B cell (primary cell): Measurements from ENCODE around the gene MAGI2. TPM values are rescaled to one million over a fixed set of nuclear protein-coding genes. Genes with fewer than 3 reads are reported as not detected.

Experiments
- ATAC-seq: fragments of 200-7000 bp; cut with Tn5 transposase; one replicate; pipeline ENCODE4 v1.10.0; 2021; ENCODE audit warnings: low read depth, mild to moderate bottlenecking, moderate number of reproducible peaks, moderate library complexity
- CTCF ChIA-PET: fragments of 350-600 bp; sonication (Branson Sonifier 250); formaldehyde crosslinking; loops from one replicate; lab custom pipeline; 2021; ENCODE audit warnings: antibody characterized with exemption, inconsistent platforms; lab: Charles Lee
- POLR2A ChIA-PET: fragments of 350-600 bp; sonication (Branson Sonifier 250); formaldehyde crosslinking; loops from one replicate; lab custom pipeline; 2021; ENCODE audit warnings: antibody characterized with exemption; lab: Charles Lee
- DNase-seq: peaks from one replicate; pipeline ENCODE4 v3.0.0; 2013
- H2AFZ ChIP-seq: 2 replicates; pipeline ENCODE4 v1.6.1; 2012; ENCODE audit warnings: mild to moderate bottlenecking, low read depth, low read length; ENCODE audit not compliant: insufficient read depth, poor library complexity, severe bottlenecking
- H3K27ac ChIP-seq, 2 donors: 1 replicate in 1 of 2; 2 replicates in 1 of 2; pipeline ENCODE4 v1.5.1; 2012 to 2013; ENCODE audit warnings: low read length in 2 of 2, mild to moderate bottlenecking in 2 of 2, moderate library complexity in 1 of 2
- H3K27me3 ChIP-seq, 4 experiments: fragments of 200-600 bp in 1 of 4; sonication (generic) in 1 of 4; replicated peaks in 1 of 4; 1 replicate in 2 of 4; 2 replicates in 2 of 4; pipeline versions ENCODE4 v1.6.1 to v1.7.0; 2013 to 2016; ENCODE audit warnings: low read length in 3 of 4, mild to moderate bottlenecking in 2 of 4, mixed read lengths in 1 of 4, moderate library complexity in 1 of 4; ENCODE audit not compliant: insufficient read depth in 4 of 4, control insufficient read depth in 3 of 4; ENCODE audit errors: control extremely low read depth in 1 of 4
- H3K36me3 ChIP-seq, 2 experiments: replicated peaks in 1 of 2; 1 replicate in 1 of 2; 2 replicates in 1 of 2; pipeline versions ENCODE4 v1.6.1 to v1.7.1; 2013; ENCODE audit warnings: low read length in 1 of 2; ENCODE audit not compliant: insufficient read depth in 2 of 2, control insufficient read depth in 1 of 2; ENCODE audit errors: control extremely low read depth in 1 of 2, extremely low read depth in 1 of 2
- H3K4me1 ChIP-seq, 2 donors: fragments of 200-600 bp in 1 of 2; sonication (generic) in 1 of 2; 1 replicate in 1 of 2; 2 replicates in 1 of 2; pipeline versions ENCODE4 v1.5.1 to v1.6.1; 2013 to 2017; ENCODE audit warnings: low read length in 2 of 2; ENCODE audit not compliant: control insufficient read depth in 2 of 2, insufficient read depth in 2 of 2
- H3K4me2 ChIP-seq: replicated peaks from 2 replicates; pipeline ENCODE3; 2012; ENCODE audit warnings: mild to moderate bottlenecking, low read depth, low read length; ENCODE audit not compliant: poor library complexity, severe bottlenecking
- H3K4me3 ChIP-seq, 5 experiments: fragments of 200-600 bp in 1 of 5; sonication (generic) in 1 of 5; 1 replicate in 3 of 5; 2 replicates in 2 of 5; pipeline versions ENCODE4 v1.5.1 to v1.7.0; 2011 to 2016; ENCODE audit warnings: low read length in 4 of 5, mild to moderate bottlenecking in 4 of 5, low read depth in 2 of 5, control low read depth in 1 of 5, moderate library complexity in 1 of 5; ENCODE audit not compliant: insufficient read depth in 1 of 5; ENCODE audit errors: control extremely low read depth in 1 of 5, extremely low read depth in 1 of 5
- H3K79me2 ChIP-seq: fragments of 200-600 bp; sonication (generic); one replicate; pipeline ENCODE4 v1.6.0; 2016; ENCODE audit warnings: low read length; ENCODE audit not compliant: control insufficient read depth, insufficient read depth
- H3K9ac ChIP-seq: fragments of 200-600 bp; sonication (generic); 2 replicates; pipeline ENCODE4 v1.6.1; 2017; ENCODE audit warnings: mild to moderate bottlenecking, low read length, moderate library complexity
- H3K9me3 ChIP-seq, 3 donors: one replicate each; pipeline versions ENCODE4 v1.6.1 to v1.7.1; 2013; ENCODE audit warnings: low read length in 2 of 3; ENCODE audit not compliant: control insufficient read depth in 2 of 3, insufficient read depth in 1 of 3; ENCODE audit errors: control extremely low read depth in 1 of 3
- H4K20me1 ChIP-seq: 2 replicates; pipeline ENCODE4 v1.6.0; 2012; ENCODE audit warnings: mild to moderate bottlenecking, low read length; ENCODE audit not compliant: insufficient read depth, control insufficient read depth, poor library complexity, severe bottlenecking
- H3K27ac Mint-ChIP-seq: one replicate; pipeline ENCODE4 v1.8.0; 2021; ENCODE audit warnings: mixed read lengths
- H3K27me3 Mint-ChIP-seq: one replicate; pipeline ENCODE4 v1.8.0; 2021; ENCODE audit warnings: mixed read lengths
- H3K4me1 Mint-ChIP-seq: one replicate; pipeline ENCODE4 v1.8.0; 2021; ENCODE audit warnings: mixed read lengths
- H3K4me3 Mint-ChIP-seq: one replicate; pipeline ENCODE4 v1.8.0; 2021; ENCODE audit warnings: mixed read lengths
- H3K9me3 Mint-ChIP-seq: one replicate; pipeline ENCODE4 v1.8.0; 2022; ENCODE audit warnings: mixed read lengths; ENCODE audit not compliant: insufficient read depth
- CTCF ChIP-seq: fragments of 200-600 bp; IDR thresholded peaks from one replicate; pipeline ENCODE4 v1.8.0; 2022; ENCODE audit warnings: antibody characterized with exemption, mild to moderate bottlenecking
- EZH2 ChIP-seq: IDR thresholded peaks from 2 replicates; pipeline ENCODE4 v1.6.1; 2012; ENCODE audit warnings: borderline replicate concordance, low read depth, mild to moderate bottlenecking, moderate library complexity, low read length; ENCODE audit not compliant: insufficient read depth, poor library complexity, severe bottlenecking
- WGBS: methylation state at CpG from one replicate; pipeline ENCODE4 v1.1.5; 2013; ENCODE audit warnings: missing lambda C conversion rate; ENCODE audit not compliant: insufficient coverage; 5-methylcytosine and 5-hydroxymethylcytosine counted together
- intact Hi-C: fragments of 100-400 bp; cut with micrococcal nuclease; formaldehyde crosslinking; loops from one replicate; pipeline ENCODE4 v1.10.0; 2022
- polyA plus RNA-seq: library from polyadenylated mRNA; depleted of rRNA; stranded (reverse); fragments of >200 nt; gene quantifications from 2 replicates; pipeline ENCODE4 v1.2.3, GENCODE V29; 2012
- total RNA-seq, 2 donors: library from RNA; stranded (reverse); fragments of 120-200 nt in 1 of 2; gene quantifications; 1 replicate in 1 of 2; 2 replicates in 1 of 2; pipeline versions ENCODE4 v1.2.3 to v1.2.4, GENCODE V29; 2013 to 2022

MAGI2 gene
- total and polyA plus RNA-seq, 2 donors (not counting 1 experiment from before 2014, with no cell fraction given), result 0.16 to 0.64 TPM

GRCh38 chr7:78473571-78474301 is 979.7 kb downstream of the MAGI2 start:
- H3K27ac ChIP-seq, result no peak overlapping the region
- Mint-ChIP-seq H3K4me1 (no peaks in the 10 kb centered on the region), H3K27ac (no peak overlapping the region), H3K4me3 (no peak overlapping the region), H3K9me3 (no peaks in the 10 kb centered on the region), H3K27me3 (no peaks in the 10 kb centered on the region)
- H3K9ac ChIP-seq, result no peak overlapping the region
- POLR2A ChIA-PET, result no interaction called here
- intact Hi-C loops, result no loop called here
- TF ChIP-seq CTCF (no peak), EZH2 (no peak)
- no peak overlapping the region for H3K4me3 ChIP-seq
- no peaks in the 10 kb centered on the region for H3K4me1 ChIP-seq
- H3K79me2 ChIP-seq, result no peaks in the 10 kb centered on the region
- no peaks in the 10 kb centered on the region for H3K9me3 ChIP-seq
- 83% methylated on average over 1 of the region's 5 CpGs for WGBS
- H2AFZ ChIP-seq, result no peak overlapping the region
- H3K4me2 ChIP-seq, result no peak overlapping the region
- no peak for DNase-seq
- no peak for ATAC-seq
- H3K27me3 ChIP-seq, result no peaks in the 10 kb centered on the region
- no peaks in the 10 kb centered on the region for H3K36me3 ChIP-seq
- CTCF ChIA-PET, result no interaction called here
- no peaks in the 10 kb centered on the region for H4K20me1 ChIP-seq

GRCh38 chr7:78473021-78473420 is 980.4 kb downstream of the MAGI2 start:
- TF ChIP-seq CTCF (no peak), EZH2 (no peak)
- no CpG with 5 or more reads among the region's 1 CpG for WGBS

More at GRCh38 chr7:78473021-78473420, 980.4 kb downstream of the MAGI2 start:
- H2AFZ ChIP-seq, result no peak overlapping the region
- no peak overlapping the region for H3K4me3 ChIP-seq
- DNase-seq, result no peak
- H3K27me3 Mint-ChIP-seq, result no peaks in the 10 kb centered on the region
- no peaks in the 10 kb centered on the region for H3K27me3 ChIP-seq
- H3K4me3 Mint-ChIP-seq, result no peak overlapping the region
- H3K79me2 ChIP-seq, result no peaks in the 10 kb centered on the region
- ChIA-PET CTCF (no interaction called here), POLR2A (no interaction called here)
- H3K4me2 ChIP-seq, result no peak overlapping the region
- H4K20me1 ChIP-seq, result no peaks in the 10 kb centered on the region
- no peak for ATAC-seq
- no peaks in the 10 kb centered on the region for H3K9me3 ChIP-seq
- H3K9me3 Mint-ChIP-seq, result no peaks in the 10 kb centered on the region
- H3K4me1 Mint-ChIP-seq, result no peaks in the 10 kb centered on the region
- H3K27ac Mint-ChIP-seq, result no peak overlapping the region
- intact Hi-C loops, result no loop called here
- H3K9ac ChIP-seq, result no peak overlapping the region
- H3K27ac ChIP-seq, result no peak overlapping the region
- no peaks in the 10 kb centered on the region for H3K4me1 ChIP-seq
- H3K36me3 ChIP-seq, result no peaks in the 10 kb centered on the region
